ENCODE data around the gene LZTR1. TPM values are rescaled to one million over a fixed set of nuclear protein-coding genes. Genes with fewer than 3 reads are reported as not detected.
A peak's percentile ranks its signal among the peaks of the same experiment; 100 is the strongest.

The LZTR1 gene
- total RNA-seq, 1 experiment from 2014 or later, result 40.2 TPM

GRCh38 chr22:21025266-21025665 lies 43.2 kb downstream of the LZTR1 start:
- ChIA-PET CTCF (no interaction called here), POLR2A (no interaction called here)
- in situ Hi-C loops (cut with HindIII; ENCODE audit: low pct_unique_long_range_greater_than_20kb, low sequenced_read_pairs), result no loop called here
- no peak for TF ChIP-seq SIN3A (IDR thresholded peaks at IDR 0.05; ENCODE audit: borderline replicate concordance, insufficient read depth, low read depth, low read length)
- TF ChIP-seq POLR2AphosphoS5 (IDR thresholded peaks at IDR 0.05; ENCODE audit: low read depth, low read length), result no peak
- TF ChIP-seq, protein P1, sequence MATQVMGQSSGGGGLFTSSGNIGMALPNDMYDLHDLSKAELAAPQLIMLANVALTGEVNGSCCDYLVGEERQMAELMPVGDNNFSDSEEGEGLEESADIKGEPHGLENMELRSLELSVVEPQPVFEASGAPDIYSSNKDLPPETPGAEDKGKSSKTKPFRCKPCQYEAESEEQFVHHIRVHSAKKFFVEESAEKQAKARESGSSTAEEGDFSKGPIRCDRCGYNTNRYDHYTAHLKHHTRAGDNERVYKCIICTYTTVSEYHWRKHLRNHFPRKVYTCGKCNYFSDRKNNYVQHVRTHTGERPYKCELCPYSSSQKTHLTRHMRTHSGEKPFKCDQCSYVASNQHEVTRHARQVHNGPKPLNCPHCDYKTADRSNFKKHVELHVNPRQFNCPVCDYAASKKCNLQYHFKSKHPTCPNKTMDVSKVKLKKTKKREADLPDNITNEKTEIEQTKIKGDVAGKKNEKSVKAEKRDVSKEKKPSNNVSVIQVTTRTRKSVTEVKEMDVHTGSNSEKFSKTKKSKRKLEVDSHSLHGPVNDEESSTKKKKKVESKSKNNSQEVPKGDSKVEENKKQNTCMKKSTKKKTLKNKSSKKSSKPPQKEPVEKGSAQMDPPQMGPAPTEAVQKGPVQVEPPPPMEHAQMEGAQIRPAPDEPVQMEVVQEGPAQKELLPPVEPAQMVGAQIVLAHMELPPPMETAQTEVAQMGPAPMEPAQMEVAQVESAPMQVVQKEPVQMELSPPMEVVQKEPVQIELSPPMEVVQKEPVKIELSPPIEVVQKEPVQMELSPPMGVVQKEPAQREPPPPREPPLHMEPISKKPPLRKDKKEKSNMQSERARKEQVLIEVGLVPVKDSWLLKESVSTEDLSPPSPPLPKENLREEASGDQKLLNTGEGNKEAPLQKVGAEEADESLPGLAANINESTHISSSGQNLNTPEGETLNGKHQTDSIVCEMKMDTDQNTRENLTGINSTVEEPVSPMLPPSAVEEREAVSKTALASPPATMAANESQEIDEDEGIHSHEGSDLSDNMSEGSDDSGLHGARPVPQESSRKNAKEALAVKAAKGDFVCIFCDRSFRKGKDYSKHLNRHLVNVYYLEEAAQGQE (IDR thresholded peaks at IDR 0.05; ENCODE audit: insufficient read depth in 1 of 2, low read depth in 2 of 2, low read length in 1 of 2), result no peak
- TF ChIP-seq CTCF (IDR thresholded peaks at IDR 0.05), result no peak
- TF ChIP-seq TCF7L2 (IDR thresholded peaks at IDR 0.05; ENCODE audit: low read depth, low read length), result no peak
- Histone ChIP-seq H3K4me1 (ENCODE audit: control insufficient read depth, insufficient read depth, low read length) (no peaks in the 10 kb centered on the region), H3K27ac (ENCODE audit: low read length) (no peak overlapping the region), H3K4me3 (ENCODE audit: low read depth in 2 of 2, low read length in 2 of 2) (no peak overlapping the region), H3K36me3 (ENCODE audit: control insufficient read depth, insufficient read depth, low read length) (no peaks in the 10 kb centered on the region), H3K9me3 (ENCODE audit: control insufficient read depth, insufficient read depth, low read depth, low read length) (no peaks in the 10 kb centered on the region), H3K27me3 (ENCODE audit: control insufficient read depth, insufficient read depth, low read length) (no peaks in the 10 kb centered on the region)
- no peak for ATAC-seq
- no TSS peak for BruUV-seq (replicated peaks)
- intact Hi-C loops (cut with micrococcal nuclease; ENCODE audit: unreplicated experiment), result no loop called here
- no peak for DNase-seq (ENCODE audit: low read depth, low spot score)

- TF ChIP-seq POLR2AphosphoS5 (IDR thresholded peaks at IDR 0.05; ENCODE audit: low read depth, low read length) (no peak), SIN3A (IDR thresholded peaks at IDR 0.05; ENCODE audit: borderline replicate concordance, insufficient read depth, low read depth, low read length) (no peak), TCF7L2 (IDR thresholded peaks at IDR 0.05; ENCODE audit: low read depth, low read length) (no peak)
- H3K9me3 ChIP-seq (ENCODE audit: control insufficient read depth, insufficient read depth, low read depth, low read length), result no peaks in the 10 kb centered on the region
- ATAC-seq (peak; percentile 47; the same call in 1 of the 2 replicates), DNase-seq (ENCODE audit: low read depth, low spot score) (no peak)
- ChIA-PET POLR2A (no interaction called here), CTCF (no interaction called here)
- no peaks in the 10 kb centered on the region for H3K36me3 ChIP-seq (ENCODE audit: control insufficient read depth, insufficient read depth, low read length)
- H3K27ac ChIP-seq (ENCODE audit: low read length), result no peak overlapping the region
- no peaks in the 10 kb centered on the region for H3K27me3 ChIP-seq (ENCODE audit: control insufficient read depth, insufficient read depth, low read length)
- no peaks in the 10 kb centered on the region for H3K4me1 ChIP-seq (ENCODE audit: control insufficient read depth, insufficient read depth, low read length)
- in situ Hi-C loops (cut with HindIII; ENCODE audit: low pct_unique_long_range_greater_than_20kb, low sequenced_read_pairs) (no loop called here), intact Hi-C loops (cut with micrococcal nuclease; ENCODE audit: unreplicated experiment) (no loop called here)
- H3K4me3 ChIP-seq (ENCODE audit: low read depth in 2 of 2, low read length in 2 of 2), result no peak overlapping the region
- BruUV-seq (replicated peaks), result no TSS peak
Measured at GRCh38 chr22:21025763-21026755, 44.0 kb downstream of the LZTR1 start.

All from Panc1 (cell line).